HG03060 (cell line): ENCODE results near the gene ZNF697.
A peak's percentile ranks its signal among the peaks of the same experiment; 100 is the strongest.

Experiments
- ATAC-seq: cut with Tn5 transposase; IDR thresholded peaks from one replicate; pipeline ENCODE4 v1.9.1; 2021; ENCODE audit warnings: low read depth, moderate number of reproducible peaks; ENCODE audit not compliant: unreplicated experiment

Gene ZNF697

DNA sequence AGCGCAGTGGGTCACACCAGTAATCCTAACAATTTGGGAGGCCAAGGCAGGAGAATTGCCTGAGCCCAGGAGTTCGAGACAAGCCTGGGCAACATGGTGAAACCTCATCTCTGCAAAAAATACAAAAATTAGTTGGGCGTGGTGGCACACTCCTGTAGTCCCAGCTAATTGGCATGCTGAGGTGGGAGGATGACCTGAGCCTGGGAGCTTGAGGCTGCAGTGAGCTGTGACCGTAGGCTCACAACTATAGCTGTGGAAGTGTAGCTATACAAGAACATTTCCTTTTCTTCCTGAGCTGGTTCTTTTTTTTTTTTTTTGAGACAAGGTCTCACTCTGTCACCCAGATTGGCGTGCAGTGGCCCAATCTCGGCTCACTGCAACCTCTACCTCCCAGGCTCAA lies 19.1 kb upstream of the ZNF697 start:
- ATAC-seq: no peak

DNA sequence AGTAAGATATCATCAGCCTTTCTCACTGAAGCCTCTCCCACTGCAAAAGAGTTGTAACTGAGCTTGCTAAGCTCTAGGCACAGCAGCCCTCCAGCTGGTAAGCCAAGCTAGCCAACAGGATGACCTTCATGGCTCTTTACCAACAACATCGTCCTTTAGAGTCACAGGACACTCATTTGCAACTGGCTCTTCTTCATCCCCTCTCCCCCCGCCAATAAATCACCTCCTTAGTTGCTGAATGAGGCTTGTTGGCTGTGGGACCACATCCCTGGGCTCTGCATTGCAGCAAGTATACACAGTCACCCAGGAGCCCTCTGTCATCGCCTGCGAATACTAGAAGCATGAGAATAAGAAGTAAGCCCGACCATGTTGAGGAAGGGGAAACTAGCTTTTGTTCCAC lies 16.0 kb upstream of the ZNF697 start:
- no peak for ATAC-seq

DNA sequence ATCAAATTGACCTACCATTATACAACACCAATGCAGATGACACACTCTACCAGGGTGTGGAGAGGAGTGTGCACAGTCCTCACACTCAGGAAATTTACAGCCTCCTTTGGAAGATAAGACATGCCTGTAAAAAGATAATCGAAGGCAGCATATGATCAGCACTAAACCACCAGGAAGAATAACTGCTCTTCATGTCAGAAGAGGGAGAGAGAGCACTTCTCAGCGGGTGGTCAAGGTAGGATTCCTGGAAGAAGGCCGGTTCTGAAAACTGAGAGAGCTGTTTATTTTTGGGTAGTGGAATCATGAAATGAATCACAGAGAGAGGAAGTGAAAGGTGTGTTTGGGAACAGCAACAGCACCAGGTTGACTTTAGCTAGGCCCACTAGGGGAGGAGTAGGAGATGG lies 14.0 kb upstream of the ZNF697 start:
- ATAC-seq: peak; percentile 53

DNA sequence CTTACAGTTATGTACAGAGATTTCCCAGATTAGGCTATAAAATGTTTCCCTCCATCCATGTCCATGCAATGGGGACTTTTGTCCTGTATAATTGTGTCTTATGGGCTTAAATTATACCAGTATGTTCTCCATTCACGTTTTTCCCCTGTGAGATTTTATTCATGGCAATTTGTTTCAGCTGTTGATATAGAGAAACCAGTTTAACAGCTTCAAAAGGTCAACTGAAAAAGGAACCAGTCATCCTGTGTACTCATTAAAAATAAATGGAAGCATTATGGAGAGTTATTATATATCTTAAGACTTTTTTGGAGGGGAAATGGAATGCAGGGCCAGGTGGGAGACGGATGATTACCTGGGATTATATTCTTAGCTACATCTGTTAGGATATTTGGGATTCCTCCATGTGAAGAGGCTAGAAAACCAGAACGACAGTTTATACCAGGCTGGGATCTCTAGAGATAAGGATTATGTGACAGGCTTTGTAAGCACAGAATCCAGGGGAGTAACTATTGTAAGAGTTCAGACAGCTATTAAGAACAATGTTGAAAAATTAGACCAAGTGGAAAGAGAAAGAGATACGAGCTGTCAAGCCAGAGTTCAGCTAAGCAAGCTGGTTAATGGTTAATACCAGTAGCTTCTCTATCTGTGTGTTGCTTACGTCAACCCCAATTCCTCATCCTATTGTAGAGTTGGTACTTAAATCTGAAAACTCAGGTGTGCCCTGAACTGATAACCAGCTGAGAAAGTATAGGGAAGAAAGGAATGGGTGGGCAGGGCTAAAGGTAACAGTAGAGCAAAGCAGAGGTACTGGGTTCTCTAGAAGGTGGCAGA lies 12.4 kb upstream of the ZNF697 start:
- no peak for ATAC-seq

- ATAC-seq: no peak
Observed at GRCh38 chr1:119659628-119660027, 11.6 kb upstream of the ZNF697 start.

GRCh38 chr1:119656410-119656955 lies 8.4 kb upstream of the ZNF697 start:
- ATAC-seq: no peak

DNA sequence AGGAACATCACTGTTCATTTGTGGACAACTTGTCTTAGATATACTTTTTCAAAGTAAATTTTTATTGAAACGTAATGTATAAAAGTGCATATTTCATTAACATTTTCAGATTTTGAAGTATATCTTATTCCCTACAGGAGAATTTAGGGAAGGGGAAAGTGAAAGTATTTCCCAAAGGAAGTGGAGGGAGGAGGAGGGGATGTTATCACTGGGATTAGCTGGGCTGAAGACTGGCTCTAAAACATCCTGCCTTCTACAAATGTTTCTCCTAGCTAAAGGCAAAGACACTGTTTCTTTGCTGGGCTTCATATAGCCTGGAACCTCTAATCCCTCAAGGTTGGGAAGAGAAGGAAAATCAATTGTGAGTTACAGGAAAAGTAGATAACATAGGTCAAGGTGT lies 7.1 kb upstream of the ZNF697 start:
- no peak for ATAC-seq

- ATAC-seq: no peak
Observed at GRCh38 chr1:119653839-119654170, 5.7 kb upstream of the ZNF697 start.

DNA sequence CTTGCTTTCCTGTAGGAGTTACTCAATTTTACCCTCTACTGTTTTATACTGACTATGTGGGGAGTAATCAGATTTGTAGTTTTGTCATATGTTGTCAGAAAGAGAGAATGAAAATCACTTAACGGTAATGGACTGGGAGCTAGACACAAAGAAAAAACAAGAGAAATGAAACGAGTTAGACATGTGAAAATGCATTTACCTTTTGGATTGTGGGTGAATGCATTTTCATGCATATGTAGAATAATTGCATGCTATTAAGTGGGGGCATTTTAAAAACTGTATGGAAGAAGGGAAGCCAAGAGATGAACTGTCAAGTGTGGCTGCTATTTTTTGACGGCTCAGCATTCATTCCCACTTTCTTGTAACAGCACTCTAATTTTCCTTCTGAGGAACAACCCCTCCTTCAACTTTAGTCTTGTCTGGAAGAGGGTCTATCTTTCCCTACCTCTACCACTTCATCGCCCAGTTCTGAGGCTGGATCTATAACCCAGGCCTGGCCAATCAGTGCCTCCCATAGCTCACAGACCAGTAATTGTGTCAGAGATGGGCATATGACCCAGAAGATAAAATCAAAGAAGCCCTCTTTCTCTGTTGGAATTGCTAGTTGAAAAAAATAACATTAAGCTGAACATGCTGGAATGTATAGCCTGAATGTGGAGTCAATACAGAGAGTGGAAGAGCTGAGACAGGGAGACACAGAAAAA lies 5.2 kb upstream of the ZNF697 start:
- no peak for ATAC-seq

DNA sequence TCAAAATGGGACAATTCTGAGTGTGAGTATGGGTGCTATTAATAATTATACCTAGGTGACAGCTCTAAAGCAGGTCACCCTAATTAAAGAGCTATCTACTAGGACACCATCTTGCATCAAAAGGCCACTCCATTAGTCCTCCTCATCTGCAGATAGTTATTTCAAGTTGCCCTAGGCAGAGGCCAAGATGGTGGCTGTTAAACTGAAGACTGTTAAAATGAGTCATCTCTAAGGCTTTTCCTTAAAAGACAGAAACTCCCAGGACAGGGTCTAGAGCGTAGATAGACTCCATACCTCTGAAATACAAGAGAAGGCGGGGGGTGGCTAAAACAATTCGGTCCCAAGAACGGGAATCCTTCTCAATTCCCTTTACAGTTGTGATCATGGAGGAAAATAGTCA lies 4.5 kb upstream of the ZNF697 start:
- no peak for ATAC-seq

DNA sequence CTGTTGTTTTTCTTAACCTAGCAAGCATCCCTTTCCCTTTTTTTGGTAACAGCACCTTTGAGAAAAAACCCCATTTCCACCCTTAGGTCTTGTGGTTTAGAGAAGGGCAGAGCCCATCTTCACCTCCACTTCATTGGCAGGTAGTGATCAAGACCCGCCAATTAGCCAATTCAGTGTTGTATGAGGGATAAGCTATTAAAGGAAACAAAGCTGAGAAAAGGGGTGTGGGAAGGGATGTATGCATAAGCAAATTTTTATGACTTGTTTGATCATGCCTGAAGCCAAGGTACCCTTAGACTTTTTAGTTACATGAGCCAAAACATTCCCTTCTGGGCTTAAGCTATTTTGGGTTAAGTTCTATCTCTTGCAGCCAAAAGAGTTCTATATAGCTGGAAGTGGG lies 3.6 kb upstream of the ZNF697 start:
- ATAC-seq: no peak

DNA sequence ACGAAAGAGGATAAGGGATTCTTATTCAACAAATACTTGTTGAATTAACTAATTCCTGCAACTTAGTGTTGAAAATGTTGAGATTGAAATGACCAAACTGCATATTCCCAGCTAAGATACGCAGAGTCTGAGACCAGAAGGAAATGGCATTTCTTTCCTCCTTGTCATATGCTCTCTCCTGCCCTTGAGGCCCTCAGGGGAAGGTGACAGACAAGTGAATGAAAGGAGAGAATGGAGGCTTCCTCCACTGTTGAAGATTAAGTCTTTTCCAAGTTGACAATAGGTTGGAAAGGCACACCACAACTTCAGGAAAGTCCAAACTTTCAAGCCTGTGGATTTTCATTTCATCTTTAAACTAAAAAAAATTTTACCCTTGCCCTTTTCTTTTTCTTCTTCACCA lies 3.1 kb upstream of the ZNF697 start:
- ATAC-seq: no peak

- ATAC-seq: no peak
Observed at GRCh38 chr1:119648620-119649004, 546 bp upstream of the ZNF697 start.

DNA sequence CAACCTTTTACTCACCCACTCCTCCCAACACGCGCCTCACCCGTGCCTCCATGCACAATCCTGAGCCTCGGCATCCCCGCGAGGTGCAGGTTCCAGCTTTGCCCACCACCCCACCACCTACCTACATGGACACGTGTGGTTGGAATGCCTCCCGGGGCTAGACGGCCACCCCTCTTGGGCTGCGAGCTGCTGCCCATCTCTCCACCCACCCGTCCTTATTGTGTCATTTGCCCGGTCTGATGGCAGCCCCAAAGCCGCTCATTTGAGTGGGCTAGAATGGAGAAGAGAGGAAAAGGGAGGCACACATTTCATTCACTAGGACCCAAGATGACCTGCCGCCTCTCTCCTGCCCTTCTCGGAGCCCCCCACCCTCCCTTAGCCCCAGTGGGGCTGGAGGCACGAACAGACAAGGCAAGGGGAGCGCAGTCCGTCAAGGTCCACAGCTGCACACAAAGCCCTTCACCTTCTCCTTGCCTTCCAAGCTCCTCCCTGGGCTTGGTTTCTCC lies 785 bp downstream of the ZNF697 start:
- no peak for ATAC-seq

GRCh38 chr1:119646521-119647227 lies 1.4 kb downstream of the ZNF697 start:
- ATAC-seq: no peak

DNA sequence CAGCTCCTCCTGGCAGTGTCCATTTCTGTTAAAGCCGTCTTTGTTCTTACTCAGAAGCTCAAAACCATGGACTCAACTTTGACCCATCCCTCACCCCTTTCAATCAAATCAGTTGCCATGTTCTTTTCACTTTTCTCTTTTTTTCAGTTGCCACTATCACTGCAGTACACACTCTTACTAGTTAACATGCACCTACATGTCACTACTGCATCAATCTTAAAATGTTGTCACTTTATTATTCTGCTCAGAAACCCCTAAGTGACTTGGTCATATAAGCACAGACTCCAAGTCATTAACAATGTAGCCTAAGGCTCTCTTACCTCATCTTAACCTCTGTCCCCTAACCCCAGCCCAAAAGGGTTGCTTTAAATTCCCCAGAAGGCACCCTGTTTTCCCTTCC lies 9.0 kb downstream of the ZNF697 start:
- ATAC-seq: no peak

- ATAC-seq: no peak
Observed at GRCh38 chr1:119637710-119638109, 10.4 kb downstream of the ZNF697 start.

DNA sequence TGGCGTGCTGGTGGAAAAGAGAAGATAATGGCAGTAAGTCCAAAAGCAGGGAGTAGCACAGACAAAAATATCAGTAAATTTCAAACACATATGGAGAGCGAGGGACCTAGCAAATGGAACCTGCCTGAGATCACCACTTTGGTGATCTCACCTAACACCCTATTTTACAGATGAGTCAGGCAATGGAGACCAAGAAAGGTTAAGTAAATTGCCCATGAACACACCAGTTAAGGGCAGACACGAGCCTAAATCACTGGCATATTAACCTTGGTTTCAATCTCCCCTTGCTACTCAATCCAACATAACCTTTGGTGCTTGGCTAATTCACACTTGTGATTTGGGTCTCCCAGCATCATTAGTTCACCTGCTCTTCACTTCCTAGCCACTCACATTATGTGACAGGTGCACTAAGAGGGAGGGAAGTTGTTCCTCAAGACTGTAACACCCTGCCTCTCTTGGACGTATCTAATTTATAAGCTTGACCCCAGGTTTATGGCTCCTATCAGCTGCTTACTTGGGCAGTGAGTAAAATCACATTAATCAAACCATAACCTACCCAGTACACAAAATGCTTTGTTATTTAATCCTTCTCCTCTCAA lies 11.5 kb downstream of the ZNF697 start:
- no peak for ATAC-seq

DNA sequence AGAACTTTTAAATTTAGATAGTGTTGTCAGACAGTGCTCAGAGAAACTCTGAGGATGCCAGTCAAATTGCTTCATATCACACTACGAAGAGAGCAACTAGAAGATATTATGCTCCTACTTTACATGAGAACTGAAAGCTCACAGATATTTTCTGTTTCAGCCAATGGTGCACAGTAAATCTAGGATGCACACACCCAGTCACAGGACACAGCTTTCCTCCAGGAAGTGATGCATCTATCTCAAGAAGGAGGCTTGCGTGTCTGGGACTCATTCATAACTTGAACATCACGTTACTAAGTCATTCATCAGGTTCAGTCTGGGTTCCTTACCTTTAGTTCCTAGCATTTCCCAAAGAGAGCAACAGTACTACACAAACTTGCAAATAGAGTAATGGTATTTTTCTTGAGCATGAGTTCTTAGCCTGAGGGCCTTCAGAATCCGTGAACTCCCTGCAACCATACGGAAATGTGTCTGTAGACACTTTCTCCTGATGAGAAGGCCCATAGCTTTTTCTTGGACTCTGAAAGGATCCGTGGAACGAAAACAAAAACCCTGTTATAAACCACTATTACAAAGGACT lies 12.2 kb downstream of the ZNF697 start:
- no peak for ATAC-seq

DNA sequence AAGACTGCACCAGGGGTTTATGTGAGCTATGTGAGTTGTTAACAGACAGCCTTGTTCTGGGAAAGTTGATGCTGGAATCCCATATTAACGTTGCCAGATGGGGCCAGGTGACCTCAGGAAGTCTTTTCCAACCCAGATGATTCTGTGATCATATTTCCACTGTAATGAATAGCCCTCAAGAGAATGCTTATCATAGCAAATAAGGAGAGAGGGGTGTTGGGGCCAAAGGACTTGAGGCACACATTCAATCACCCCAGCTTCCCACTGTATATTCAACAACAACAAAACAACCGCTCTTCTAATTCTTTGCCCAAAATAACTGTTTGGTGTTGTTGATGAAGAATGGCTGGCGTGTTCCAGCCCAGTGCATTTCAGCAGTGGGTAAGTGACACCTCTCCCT lies 14.1 kb downstream of the ZNF697 start:
- ATAC-seq: no peak
